ENCODE measurements around the gene MCF2. TPM values are rescaled to one million over a fixed set of nuclear protein-coding genes. Genes with fewer than 3 reads are reported as not detected.
"Not testable (repeated sequence)": the region's sequence is repeated elsewhere in the genome, so short reads cannot be mapped to it uniquely, and the experiment has no call there.

The MCF2 gene
- total RNA-seq, 1 donor: 1.4 TPM

GRCh38 chrX:139691493-139691842, 16.5 kb downstream of the MCF2 start:
- no peaks in the 10 kb centered on the region for H3K4me1 ChIP-seq (ENCODE audit: insufficient read depth, low read length)
- H3K27me3 ChIP-seq (ENCODE audit: insufficient read depth, low read length): peaks cover 11% of the 10 kb centered on the region
- no peak overlapping the region for H3K4me3 ChIP-seq (ENCODE audit: low read length)
- no peaks in the 10 kb centered on the region for H3K9me3 ChIP-seq (ENCODE audit: low read depth, low read length)

DNA sequence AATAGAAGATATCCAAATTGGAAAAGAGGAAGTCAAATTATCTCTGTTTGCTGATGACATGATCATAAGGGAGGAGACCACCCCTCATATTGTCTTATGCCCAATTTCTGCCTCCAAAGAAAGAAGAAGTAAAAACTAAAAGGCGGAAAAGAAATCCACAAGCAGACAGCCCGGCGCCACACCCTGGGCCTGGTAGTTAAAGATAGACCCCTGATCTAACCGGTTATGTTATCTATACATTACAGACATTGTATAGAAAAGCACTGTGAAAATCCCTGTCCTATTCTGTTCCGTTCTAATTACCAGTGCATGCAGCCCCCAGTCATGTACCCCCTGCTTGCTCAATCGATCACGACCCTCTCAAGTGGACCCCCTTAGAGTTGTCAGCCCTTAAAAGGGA, 22.8 kb downstream of the MCF2 start:
- H3K4me1 ChIP-seq (ENCODE audit: insufficient read depth, low read length); H3K4me3 ChIP-seq (ENCODE audit: low read length); H3K9me3 ChIP-seq (ENCODE audit: low read depth, low read length); H3K27me3 ChIP-seq (ENCODE audit: insufficient read depth, low read length): not testable (repeated sequence)

DNA sequence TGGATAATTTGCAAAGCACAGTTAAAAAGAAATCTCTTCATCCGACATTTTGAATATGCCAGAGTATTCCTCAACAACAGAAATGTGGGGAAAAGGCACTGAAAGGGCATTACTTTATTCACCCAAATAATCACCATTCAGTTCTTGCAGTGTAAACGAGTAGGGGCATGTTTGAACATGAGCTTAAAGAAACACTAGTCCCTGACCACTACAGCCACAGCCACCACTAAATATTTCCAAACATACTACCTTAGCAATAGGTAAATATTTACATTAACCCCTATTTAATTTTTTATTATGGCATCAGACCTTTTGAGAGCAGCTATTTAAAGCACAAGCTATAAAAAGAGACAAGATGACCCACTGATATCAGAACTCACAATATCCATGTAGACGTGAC, 27.6 kb downstream of the MCF2 start:
- no peaks in the 10 kb centered on the region for H3K4me1 ChIP-seq (ENCODE audit: insufficient read depth, low read length)
- no peaks in the 10 kb centered on the region for H3K27me3 ChIP-seq (ENCODE audit: insufficient read depth, low read length)
- no peak overlapping the region for H3K4me3 ChIP-seq (ENCODE audit: low read length)
- H3K9me3 ChIP-seq (ENCODE audit: low read depth, low read length): no peaks in the 10 kb centered on the region

DNA sequence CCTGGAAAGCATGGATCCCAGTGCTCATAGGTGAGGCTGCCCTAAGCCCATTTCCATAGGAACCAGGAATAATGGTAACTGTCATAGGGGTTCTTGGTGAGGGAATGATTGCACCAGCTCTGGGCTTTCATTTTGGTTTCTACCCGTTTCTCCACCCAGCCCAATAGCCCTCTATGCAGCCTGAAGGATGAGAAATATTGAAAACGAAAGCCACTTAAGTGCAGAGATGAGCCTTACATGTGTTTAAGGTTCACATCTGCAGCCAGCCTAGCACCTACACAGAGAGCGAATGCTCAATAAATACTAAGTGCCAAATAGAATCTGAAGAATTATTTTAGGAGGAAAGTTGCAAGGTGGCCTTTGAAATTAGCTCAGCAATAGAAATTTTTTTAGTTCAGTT, 60.4 kb downstream of the MCF2 start:
- no peaks in the 10 kb centered on the region for H3K27me3 ChIP-seq (ENCODE audit: insufficient read depth, low read length)
- H3K4me3 ChIP-seq (ENCODE audit: low read length): no peak overlapping the region

DNA sequence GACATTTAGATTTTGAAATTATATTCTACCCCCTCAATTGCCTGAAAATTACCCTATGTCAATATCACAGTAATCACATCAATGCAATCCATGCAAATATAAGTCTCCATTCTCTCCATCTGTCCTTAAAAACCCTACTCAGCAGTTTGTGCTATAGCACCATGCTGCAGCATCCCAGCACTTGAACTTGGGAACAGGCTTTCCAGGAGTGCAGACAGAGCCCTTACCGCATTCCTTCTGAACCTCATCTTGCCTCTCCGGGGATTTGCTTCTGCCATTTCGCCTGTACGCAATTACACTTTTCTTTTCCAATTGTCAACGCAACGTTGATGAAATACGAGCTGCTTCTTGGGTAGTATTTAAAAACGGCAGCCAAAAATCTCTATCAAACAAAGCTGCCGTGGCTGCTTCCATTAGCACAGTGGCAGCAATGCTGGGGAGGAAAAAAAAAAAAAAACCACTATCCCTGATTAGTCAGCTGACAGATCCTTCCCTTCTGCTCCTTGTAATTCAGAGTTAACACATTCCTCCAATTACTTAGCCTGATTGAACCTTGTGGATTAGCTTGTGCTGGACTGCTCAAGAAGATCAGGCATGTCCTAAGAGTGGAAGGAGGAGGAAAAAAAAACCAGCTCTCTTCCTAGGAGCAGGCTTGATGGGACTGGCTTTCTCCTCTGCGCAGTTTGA, 65.6 kb downstream of the MCF2 start:
- no peaks in the 10 kb centered on the region for H3K9me3 ChIP-seq (ENCODE audit: low read depth, low read length)
- no peaks in the 10 kb centered on the region for H3K27me3 ChIP-seq (ENCODE audit: insufficient read depth, low read length)
- H3K4me3 ChIP-seq (ENCODE audit: low read length): no peak overlapping the region
- H3K4me1 ChIP-seq (ENCODE audit: insufficient read depth, low read length): no peaks in the 10 kb centered on the region

More for the DNA sequence above, 60.4 kb downstream of the MCF2 start:
- Histone ChIP-seq H3K4me1 (ENCODE audit: insufficient read depth, low read length) (no peaks in the 10 kb centered on the region), H3K9me3 (ENCODE audit: low read depth, low read length) (no peaks in the 10 kb centered on the region)

GRCh38 chrX:139640259-139640658, 67.7 kb downstream of the MCF2 start:
- Histone ChIP-seq H3K9me3 (ENCODE audit: low read depth, low read length) (no peaks in the 10 kb centered on the region), H3K27me3 (ENCODE audit: insufficient read depth, low read length) (no peaks in the 10 kb centered on the region), H3K4me3 (ENCODE audit: low read length) (no peak overlapping the region), H3K4me1 (ENCODE audit: insufficient read depth, low read length) (no peaks in the 10 kb centered on the region)

DNA sequence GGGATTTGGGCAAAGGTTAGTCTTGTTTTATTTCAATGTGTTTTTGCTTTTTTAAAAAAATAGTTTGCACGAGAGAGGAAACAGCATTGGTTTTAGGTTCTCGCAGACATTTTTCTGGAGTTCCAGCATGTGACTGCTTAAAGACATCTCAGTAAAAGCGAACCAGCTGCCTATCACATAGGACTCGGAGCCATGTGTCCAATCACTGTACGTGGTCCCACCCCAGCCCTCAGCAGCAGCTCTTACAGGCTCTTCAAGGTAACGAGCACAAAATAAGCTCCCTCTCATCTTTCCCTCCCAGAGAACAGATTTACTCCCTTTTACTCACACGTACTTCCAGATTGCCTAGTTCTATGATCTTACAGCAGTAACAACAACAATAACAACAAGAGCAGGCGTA, 68.7 kb downstream of the MCF2 start:
- H3K27me3 ChIP-seq (ENCODE audit: insufficient read depth, low read length): no peaks in the 10 kb centered on the region
- H3K9me3 ChIP-seq (ENCODE audit: low read depth, low read length): no peaks in the 10 kb centered on the region
- H3K4me1 ChIP-seq (ENCODE audit: insufficient read depth, low read length): no peaks in the 10 kb centered on the region
- H3K4me3 ChIP-seq (ENCODE audit: low read length): no peak overlapping the region

GRCh38 chrX:139600105-139600504, 107.9 kb downstream of the MCF2 start:
- Histone ChIP-seq H3K4me3 (ENCODE audit: low read length) (no peak overlapping the region), H3K27me3 (ENCODE audit: insufficient read depth, low read length) (no peaks in the 10 kb centered on the region), H3K9me3 (ENCODE audit: low read depth, low read length) (no peaks in the 10 kb centered on the region), H3K4me1 (ENCODE audit: insufficient read depth, low read length) (no peaks in the 10 kb centered on the region)

- Histone ChIP-seq H3K4me3 (ENCODE audit: low read length) (no peak overlapping the region), H3K27me3 (ENCODE audit: insufficient read depth, low read length) (no peaks in the 10 kb centered on the region), H3K9me3 (ENCODE audit: low read depth, low read length) (no peaks in the 10 kb centered on the region), H3K4me1 (ENCODE audit: insufficient read depth, low read length) (no peaks in the 10 kb centered on the region)
Measured at GRCh38 chrX:139596068-139596467, 111.9 kb downstream of the MCF2 start.

DNA sequence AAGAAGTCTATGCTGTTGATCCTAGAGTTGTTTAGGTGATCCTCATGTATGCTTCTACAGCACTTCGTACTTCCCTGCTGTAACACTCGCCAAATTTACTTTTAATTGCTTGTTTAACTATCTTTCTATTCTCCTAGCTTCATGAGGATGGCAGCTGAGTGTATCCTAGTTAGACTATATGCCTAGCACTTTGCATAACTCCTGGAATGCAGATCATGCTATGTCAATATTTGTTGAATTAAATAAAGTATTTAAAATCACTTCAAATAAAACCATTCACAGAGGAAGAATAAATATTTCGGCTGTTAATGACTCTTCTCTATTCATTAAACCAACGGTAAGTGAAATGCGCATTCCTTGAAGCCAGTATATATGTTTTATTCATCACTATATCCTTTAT, 122.4 kb downstream of the MCF2 start:
- H3K9me3 ChIP-seq (ENCODE audit: low read depth, low read length): no peaks in the 10 kb centered on the region
- H3K4me1 ChIP-seq (ENCODE audit: insufficient read depth, low read length): no peaks in the 10 kb centered on the region
- H3K27me3 ChIP-seq (ENCODE audit: insufficient read depth, low read length): no peaks in the 10 kb centered on the region
- H3K4me3 ChIP-seq (ENCODE audit: low read length): no peak overlapping the region

GRCh38 chrX:139581068-139581467, 126.9 kb downstream of the MCF2 start:
- Histone ChIP-seq H3K27me3 (ENCODE audit: insufficient read depth, low read length) (no peaks in the 10 kb centered on the region), H3K4me3 (ENCODE audit: low read length) (no peak overlapping the region), H3K4me1 (ENCODE audit: insufficient read depth, low read length) (no peaks in the 10 kb centered on the region), H3K9me3 (ENCODE audit: low read depth, low read length) (no peaks in the 10 kb centered on the region)

DNA sequence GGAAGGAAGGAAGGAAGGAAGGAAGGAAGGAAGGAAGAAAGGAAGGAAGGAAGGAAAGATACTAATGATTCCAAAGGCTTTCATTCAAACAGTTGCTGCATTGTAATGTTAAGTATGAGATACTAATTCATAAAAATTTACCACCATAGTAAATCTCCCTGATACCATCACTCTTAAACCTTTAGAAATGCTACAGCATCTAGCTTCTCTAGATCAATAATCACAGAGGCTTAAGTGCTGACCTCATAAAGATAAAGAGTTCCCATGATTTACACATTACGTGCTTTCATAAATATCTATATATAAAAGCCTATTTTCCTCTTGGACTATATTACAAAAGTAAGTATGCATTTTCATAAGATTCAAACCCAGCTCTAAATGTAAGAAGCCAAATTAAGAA, 141.0 kb downstream of the MCF2 start:
- Histone ChIP-seq H3K27me3 (ENCODE audit: insufficient read depth, low read length) (no peaks in the 10 kb centered on the region), H3K4me3 (ENCODE audit: low read length) (no peak overlapping the region), H3K9me3 (ENCODE audit: low read depth, low read length) (no peaks in the 10 kb centered on the region), H3K4me1 (ENCODE audit: insufficient read depth, low read length) (no peaks in the 10 kb centered on the region)

GRCh38 chrX:139563251-139563650, 144.7 kb downstream of the MCF2 start:
- Histone ChIP-seq H3K4me3 (ENCODE audit: low read length) (no peak overlapping the region), H3K27me3 (ENCODE audit: insufficient read depth, low read length) (no peaks in the 10 kb centered on the region), H3K9me3 (ENCODE audit: low read depth, low read length) (no peaks in the 10 kb centered on the region), H3K4me1 (ENCODE audit: insufficient read depth, low read length) (no peaks in the 10 kb centered on the region)

GRCh38 chrX:139560221-139560620, 147.7 kb downstream of the MCF2 start:
- Histone ChIP-seq H3K9me3 (ENCODE audit: low read depth, low read length) (no peaks in the 10 kb centered on the region), H3K4me3 (ENCODE audit: low read length) (no peak overlapping the region), H3K4me1 (ENCODE audit: insufficient read depth, low read length) (peaks cover 6% of the 10 kb centered on the region), H3K27me3 (ENCODE audit: insufficient read depth, low read length) (no peaks in the 10 kb centered on the region)

DNA sequence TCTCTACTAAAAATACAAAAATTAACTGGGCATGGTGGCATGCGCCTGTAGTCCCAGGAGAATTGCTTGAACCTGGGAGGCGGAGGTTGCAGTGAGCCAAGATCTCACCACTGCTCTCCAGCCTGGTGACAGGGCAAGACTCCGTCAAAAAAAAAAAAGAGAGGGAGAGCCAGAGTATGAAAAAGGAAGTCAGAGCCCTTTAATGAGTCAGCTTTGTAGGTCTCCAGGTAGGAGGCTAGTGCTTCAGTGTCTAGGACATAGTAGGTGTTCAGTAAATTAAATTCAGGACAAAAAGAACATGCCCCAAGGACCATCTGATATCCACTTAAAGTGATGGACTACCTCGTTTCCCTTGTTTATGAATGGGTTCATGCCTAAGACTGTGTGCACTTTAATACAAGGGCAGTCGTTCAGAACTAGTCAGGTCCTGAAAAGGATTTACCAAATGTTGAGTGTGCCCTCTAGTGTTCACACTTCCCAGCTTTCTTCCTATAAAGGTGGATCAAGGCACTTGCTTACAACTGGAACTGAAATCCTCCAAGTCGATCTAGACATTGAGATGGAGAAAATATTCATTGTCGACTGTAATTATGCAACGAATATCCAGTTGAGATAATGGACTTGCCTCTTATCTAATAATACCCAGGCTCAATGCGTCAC, 148.5 kb downstream of the MCF2 start:
- Histone ChIP-seq H3K4me3 (ENCODE audit: low read length) (no peak overlapping the region), H3K27me3 (ENCODE audit: insufficient read depth, low read length) (no peaks in the 10 kb centered on the region), H3K4me1 (ENCODE audit: insufficient read depth, low read length) (peaks cover 14% of the 10 kb centered on the region), H3K9me3 (ENCODE audit: low read depth, low read length) (no peaks in the 10 kb centered on the region)

DNA sequence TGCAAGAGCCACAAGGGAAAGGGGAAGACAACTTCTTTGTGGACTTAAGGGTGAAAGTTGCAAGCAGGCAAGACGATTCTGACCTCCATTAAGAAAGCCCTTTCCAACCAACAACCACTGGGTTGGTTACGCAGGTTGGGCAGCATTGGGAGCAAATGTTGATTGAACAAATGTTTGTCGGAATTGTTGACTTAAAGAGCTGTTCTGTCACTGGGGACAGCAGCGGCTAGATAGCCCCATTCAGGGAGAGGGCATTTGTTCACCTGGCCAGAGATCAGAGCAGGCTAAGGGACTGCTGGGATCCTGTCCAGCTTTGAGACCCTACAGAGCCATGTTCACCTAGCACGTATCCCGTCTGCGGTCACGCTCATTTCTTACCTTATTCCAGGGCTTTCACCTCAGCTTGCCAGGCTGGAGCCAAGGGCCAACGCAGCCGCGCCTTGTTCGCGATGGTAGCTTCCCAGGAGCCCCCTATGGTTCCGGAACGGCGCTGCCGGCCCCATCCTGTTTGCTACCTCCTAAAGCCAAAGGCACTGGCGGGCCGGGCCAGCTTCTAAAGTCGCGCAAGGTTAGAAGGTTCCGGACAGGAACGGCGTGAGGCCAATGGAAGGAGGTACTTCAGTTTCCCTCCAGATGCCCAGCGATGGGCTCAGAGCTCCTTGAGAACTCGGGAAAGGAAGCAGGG, 152.8 kb downstream of the MCF2 start:
- H3K27me3 ChIP-seq (ENCODE audit: insufficient read depth, low read length): no peaks in the 10 kb centered on the region
- no peak overlapping the region for H3K4me3 ChIP-seq (ENCODE audit: low read length)
- H3K4me1 ChIP-seq (ENCODE audit: insufficient read depth, low read length): peaks cover 17% of the 10 kb centered on the region
- H3K9me3 ChIP-seq (ENCODE audit: low read depth, low read length): no peaks in the 10 kb centered on the region
